K562 (cell line): ENCODE results near the gene TCEAL9.
A peak's percentile ranks its signal among the peaks of the same experiment; 100 is the strongest.

ENCODE experiments used
- REST ChIP-seq, 2 experiments: fragments of 450-650 bp; formaldehyde crosslinking in 1 of 2; IDR thresholded peaks; 2 replicates each; pipeline versions ENCODE4 v1.4.0 to v1.6.1; 2014 to 2020; ENCODE audit warnings: mild to moderate bottlenecking in 2 of 2, borderline replicate concordance in 1 of 2, low read depth in 1 of 2
- SP2 ChIP-seq: IDR thresholded peaks from 2 replicates; pipeline ENCODE4 v1.6.1; 2011; ENCODE audit warnings: mild to moderate bottlenecking, low read depth, low read length, moderate library complexity; ENCODE audit not compliant: poor library complexity, severe bottlenecking; ENCODE audit errors: extremely low read depth
- TAF1 ChIP-seq: IDR thresholded peaks from 2 replicates; pipeline ENCODE4 v1.6.1; 2011; ENCODE audit warnings: mild to moderate bottlenecking, low read length, moderate library complexity; ENCODE audit not compliant: insufficient read depth, control insufficient read depth, severe bottlenecking; ENCODE audit errors: extremely low read depth
- ZEB2 ChIP-seq: fragments of 450-650 bp; IDR thresholded peaks from 2 replicates; pipeline ENCODE4 v1.6.1; 2016
- ZNF75A ChIP-seq: fragments of 450-650 bp; formaldehyde crosslinking; IDR thresholded peaks from 2 replicates; pipeline ENCODE4 v1.4.0; 2020; ENCODE audit warnings: mild to moderate bottlenecking

- TF ChIP-seq REST (IDR thresholded peaks at IDR 0.05; ENCODE audit: borderline replicate concordance) (no peak), REST (CRISPR knock-in tag; IDR thresholded peaks at IDR 0.05; ENCODE audit: low read depth) (no peak), SP2 (no peak), TAF1 (peak; percentile 30), ZEB2 (no peak), ZNF75A (CRISPR knock-in tag) (no peak)
These were observed at the start of gene TCEAL9 for GRCh38 chrX:103356130-103356798.
